ENCODE results near the gene QRFP.

The QRFP gene

GRCh38 chr9:130904070-130905044 lies 7.7 kb upstream of the QRFP start:
- no peak for DNase-seq (ENCODE audit: low read depth in 3 of 3, low spot score in 1 of 3)

- no peak for DNase-seq (ENCODE audit: low read depth in 3 of 3, low spot score in 1 of 3)
Measured at GRCh38 chr9:130903194-130904069, 6.8 kb upstream of the QRFP start.

GRCh38 chr9:130902204-130903185 lies 5.9 kb upstream of the QRFP start:
- no peak for DNase-seq (ENCODE audit: low read depth in 3 of 3, low spot score in 1 of 3)

GRCh38 chr9:130901498-130902203 lies 5.0 kb upstream of the QRFP start:
- DNase-seq (ENCODE audit: low read depth in 3 of 3, low spot score in 1 of 3): no peak

- no peak for DNase-seq (ENCODE audit: low read depth in 3 of 3, low spot score in 1 of 3)
Measured at GRCh38 chr9:130900701-130901497, 4.3 kb upstream of the QRFP start.

GRCh38 chr9:130899051-130899748 lies 2.6 kb upstream of the QRFP start:
- no peak for DNase-seq (ENCODE audit: low read depth in 3 of 3, low spot score in 1 of 3)

- DNase-seq (ENCODE audit: low read depth in 3 of 3, low spot score in 1 of 3): no peak
Measured at GRCh38 chr9:130898552-130898852, 1.9 kb upstream of the QRFP start.

GRCh38 chr9:130897848-130898551 lies 1.4 kb upstream of the QRFP start:
- no peak for DNase-seq (ENCODE audit: low read depth in 3 of 3, low spot score in 1 of 3)

GRCh38 chr9:130897105-130897751 lies 616 bp upstream of the QRFP start:
- no peak for DNase-seq (ENCODE audit: low read depth in 3 of 3, low spot score in 1 of 3)

- no peak for DNase-seq (ENCODE audit: low read depth in 3 of 3, low spot score in 1 of 3)
Measured at GRCh38 chr9:130895481-130896232, 955 bp downstream of the QRFP start.

GRCh38 chr9:130895038-130895437 lies 1.6 kb downstream of the QRFP start:
- no peak for DNase-seq (ENCODE audit: low read depth in 3 of 3, low spot score in 1 of 3)

- DNase-seq (ENCODE audit: low read depth in 3 of 3, low spot score in 1 of 3): no peak
Measured at GRCh38 chr9:130894546-130894945, 2.1 kb downstream of the QRFP start.

- DNase-seq (ENCODE audit: low read depth in 3 of 3, low spot score in 1 of 3): no peak
Measured at GRCh38 chr9:130893341-130894101, 3.1 kb downstream of the QRFP start.

GRCh38 chr9:130892477-130893304 lies 3.9 kb downstream of the QRFP start:
- DNase-seq (ENCODE audit: low read depth in 3 of 3, low spot score in 1 of 3): no peak

- no peak for DNase-seq (ENCODE audit: low read depth in 3 of 3, low spot score in 1 of 3)
Measured at GRCh38 chr9:130891688-130892476, 4.7 kb downstream of the QRFP start.
